GM21423 (cell line): ENCODE data around the gene IMP4.

Source experiments
- ATAC-seq: cut with Tn5 transposase; IDR thresholded peaks from one replicate; pipeline ENCODE4 v1.9.1; 2021; ENCODE audit warnings: mild to moderate bottlenecking, moderate library complexity; ENCODE audit not compliant: unreplicated experiment

Gene IMP4

DNA sequence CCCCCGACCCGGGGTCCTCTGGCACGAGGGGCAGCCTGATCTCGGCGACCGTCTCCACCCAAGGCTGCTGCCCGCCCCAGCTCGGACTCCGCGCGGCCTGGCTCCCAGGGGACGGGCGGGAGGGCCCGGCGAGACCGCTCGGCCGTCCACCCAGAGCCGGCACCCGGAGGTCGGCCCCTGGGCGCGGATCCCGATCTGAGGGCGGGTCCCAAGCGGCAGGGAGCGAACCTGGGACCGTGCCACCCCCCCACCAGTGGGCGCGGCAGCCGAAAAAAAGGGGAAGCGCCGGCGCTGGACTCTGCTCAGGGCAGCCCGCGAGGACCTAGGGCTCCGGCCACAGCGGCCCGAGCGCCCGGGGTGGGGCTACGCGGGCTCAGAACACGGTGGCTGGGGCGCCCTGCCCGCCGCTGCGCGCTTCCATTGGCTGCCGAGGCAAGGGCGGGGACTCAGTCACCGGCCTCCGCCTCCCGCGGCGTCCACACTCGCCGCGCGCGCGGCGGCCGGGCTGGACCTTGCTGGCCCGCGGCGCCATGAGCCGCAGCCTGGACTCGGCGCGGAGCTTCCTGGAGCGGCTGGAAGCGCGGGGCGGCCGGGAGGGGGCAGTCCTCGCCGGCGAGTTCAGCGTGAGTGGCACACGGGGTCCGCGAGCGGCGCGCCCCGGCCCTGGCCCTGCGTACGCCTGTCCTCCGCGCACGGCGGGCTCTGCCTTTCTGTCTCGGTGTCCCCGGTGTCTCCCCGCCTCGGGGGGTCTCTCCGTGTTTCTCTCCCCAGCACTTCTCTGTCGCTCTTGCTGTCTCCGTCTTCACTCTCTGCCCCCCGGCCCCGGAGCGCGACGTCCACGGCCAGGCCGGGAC is 13.1 kb downstream of the IMP4 start, which contains the start of gene PTPN18:
Gene PTPN18 (plus strand): TSS at position 479 of the 854 bp plus-strand sequence. CDS start 52 bp downstream, at position 531.
- ATAC-seq, result peak; percentile 83

DNA sequence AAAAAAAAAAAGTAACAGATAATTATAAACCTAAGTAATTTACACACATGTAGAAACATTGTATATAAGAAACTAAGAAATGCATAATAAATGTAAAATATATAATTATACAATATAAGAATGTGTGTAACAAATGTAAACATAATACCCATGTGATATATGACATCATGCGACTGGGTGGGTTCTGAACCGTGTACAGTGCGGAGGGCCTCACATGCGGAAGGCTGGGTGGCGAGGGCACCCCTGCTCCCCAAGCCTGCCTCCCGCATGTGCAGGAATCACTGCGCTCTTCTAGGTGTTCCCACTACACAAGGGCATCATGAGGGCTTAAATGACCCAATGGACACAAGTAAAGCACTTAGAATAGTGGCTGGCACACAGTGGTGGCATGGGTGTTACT is 15.2 kb downstream of the IMP4 start:
- no peak for ATAC-seq

DNA sequence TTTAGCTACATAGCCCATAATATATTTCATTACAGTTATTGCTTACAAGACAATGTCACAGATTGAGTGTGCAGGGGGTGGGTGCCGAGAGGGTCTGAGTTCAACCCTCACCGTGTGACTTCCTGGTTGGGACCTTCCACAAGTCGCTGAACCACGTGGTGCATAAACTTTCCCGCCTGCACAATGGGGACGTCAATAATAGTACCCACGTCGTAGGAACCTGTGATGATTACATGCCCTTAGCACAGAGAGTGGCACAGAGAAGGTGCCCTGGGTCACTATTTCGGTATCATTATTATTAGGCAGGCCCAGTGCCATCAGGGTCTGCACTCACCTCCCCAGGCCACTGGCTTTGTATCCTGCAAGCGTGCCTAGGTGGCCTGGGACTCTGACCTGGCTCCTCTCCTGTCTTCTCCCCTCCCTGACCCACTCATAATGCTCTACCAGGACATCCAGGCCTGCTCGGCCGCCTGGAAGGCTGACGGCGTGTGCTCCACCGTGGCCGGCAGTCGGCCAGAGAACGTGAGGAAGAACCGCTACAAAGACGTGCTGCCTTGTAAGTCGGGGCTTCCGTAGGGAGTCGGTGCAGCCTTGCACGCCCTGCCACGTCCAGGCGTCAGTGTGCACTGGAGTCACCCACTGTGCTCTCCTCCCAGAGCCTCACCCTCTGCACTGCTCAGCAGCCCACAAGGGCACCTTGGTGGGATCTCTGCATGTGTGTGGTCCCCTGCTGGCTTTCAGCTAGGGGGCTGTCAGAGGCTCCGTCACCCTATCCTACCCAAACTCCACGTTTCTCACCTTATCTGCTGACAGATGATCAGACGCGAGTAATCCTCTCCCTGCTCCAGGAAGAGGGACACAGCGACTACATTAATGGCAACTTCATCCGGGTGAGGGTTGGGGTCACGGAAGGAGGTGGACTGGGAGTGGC is 16.0 kb downstream of the IMP4 start:
- no peak for ATAC-seq

DNA sequence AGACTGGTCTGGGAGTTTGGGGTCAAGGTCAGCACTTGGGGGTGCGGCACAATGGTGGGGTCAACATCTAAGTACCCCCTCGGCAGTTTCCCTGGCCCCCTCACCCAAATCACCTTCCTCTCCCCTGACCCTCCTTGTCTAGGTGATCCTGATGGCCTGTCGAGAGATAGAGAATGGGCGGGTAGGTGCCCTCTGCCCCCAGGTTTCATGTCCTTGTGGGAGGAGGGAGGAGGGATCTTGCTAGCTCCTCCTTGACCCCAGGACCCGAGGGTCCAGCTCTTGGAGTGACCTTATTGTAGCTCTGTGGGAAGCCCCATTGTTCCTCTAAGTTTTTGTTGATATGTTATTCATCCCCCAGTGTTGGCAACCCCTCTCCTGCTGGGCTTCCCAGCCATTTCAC is 16.8 kb downstream of the IMP4 start:
- ATAC-seq, result no peak

DNA sequence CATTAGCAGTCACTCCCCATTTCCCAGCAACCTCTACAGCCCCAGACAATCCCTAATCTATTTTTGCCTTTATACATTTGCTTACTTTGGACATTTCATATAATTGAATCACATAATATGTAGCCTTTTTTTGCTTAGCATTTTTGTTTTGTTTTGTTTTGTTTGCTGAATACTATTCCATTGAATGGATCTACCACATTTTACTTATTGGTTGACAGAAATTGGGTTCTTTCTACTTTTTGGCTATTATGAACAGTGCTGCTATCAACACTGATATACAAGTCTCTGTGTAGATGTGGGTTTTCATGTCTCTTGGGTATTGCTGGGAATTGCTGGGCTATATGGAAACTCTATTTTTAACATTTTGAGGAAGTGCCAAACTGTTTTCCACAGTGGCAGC is 20.8 kb downstream of the IMP4 start:
- no peak for ATAC-seq

DNA sequence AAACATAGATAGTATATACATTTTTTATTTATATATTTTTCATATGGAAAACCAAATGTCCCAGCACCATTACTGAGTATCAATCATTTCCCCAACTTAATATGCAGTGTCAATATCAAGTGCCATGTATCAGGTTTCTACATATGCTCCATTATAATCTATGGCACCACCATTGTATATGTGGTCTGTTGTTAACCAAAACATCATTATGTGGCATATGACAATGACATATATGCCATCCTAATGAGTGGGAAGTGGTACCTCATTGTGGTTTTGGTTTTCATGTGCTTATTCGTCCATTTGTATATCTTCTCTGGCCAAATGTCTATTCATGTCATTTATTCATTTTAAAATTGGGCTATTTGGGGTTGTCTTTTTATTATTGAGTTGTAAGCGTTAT is 22.4 kb downstream of the IMP4 start:
- ATAC-seq, result no peak

DNA sequence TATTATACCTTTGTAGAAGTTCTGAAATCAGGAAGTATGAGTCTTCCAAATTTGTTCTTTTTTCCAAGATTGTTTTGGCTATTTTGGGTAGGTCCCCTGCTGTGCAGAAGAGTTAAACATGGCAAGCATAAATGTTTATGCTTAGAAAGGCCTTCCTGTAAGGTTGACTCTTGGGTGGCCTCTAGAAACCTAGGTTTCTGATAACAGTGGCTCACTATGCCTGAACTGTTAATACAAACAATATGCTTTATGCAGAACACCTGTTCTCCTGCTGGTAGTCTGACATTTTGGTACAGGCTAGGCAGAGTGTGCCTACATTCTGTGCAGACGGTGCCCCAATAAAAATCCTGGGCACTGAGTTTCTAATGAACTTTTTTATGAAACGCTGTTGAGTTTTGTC is 23.3 kb downstream of the IMP4 start:
- no peak for ATAC-seq

DNA sequence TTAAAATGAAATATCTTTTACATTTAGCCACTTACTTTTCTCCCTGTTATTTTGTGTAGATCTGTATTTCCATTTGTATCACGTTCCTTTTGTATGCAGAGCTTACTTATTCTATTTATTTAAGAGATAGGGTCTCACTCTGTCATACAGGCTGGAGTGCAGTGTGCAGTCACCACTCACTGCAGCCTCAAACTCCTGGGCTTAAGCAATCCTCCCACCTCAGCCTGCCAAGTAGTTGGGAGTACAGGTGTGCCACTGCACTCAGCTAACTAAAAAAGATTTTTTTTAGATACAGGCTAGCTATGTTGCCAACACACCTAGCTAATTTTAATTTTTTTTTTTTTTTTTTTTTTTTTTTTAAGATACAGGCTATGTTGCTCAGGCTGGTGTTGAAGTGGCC is 24.0 kb downstream of the IMP4 start:
- ATAC-seq, result no peak

DNA sequence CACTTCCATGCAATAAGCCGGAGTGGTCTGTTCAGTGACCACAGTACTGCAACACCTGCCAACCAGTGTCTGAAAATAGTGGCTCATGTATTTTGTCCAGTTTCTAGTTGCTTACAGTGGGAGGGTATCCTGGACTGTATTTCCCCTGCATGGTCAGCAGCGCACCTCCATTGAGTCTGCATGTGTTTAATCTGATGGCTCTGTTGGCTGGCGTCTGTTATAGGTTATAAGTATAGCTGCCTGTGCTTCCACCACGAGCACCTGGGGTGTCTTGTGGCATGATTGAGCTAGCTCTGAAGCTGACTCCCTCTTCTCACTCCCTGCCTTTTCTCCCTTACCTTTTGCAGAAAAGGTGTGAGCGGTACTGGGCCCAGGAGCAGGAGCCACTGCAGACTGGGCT is 26.1 kb downstream of the IMP4 start:
- ATAC-seq, result no peak

DNA sequence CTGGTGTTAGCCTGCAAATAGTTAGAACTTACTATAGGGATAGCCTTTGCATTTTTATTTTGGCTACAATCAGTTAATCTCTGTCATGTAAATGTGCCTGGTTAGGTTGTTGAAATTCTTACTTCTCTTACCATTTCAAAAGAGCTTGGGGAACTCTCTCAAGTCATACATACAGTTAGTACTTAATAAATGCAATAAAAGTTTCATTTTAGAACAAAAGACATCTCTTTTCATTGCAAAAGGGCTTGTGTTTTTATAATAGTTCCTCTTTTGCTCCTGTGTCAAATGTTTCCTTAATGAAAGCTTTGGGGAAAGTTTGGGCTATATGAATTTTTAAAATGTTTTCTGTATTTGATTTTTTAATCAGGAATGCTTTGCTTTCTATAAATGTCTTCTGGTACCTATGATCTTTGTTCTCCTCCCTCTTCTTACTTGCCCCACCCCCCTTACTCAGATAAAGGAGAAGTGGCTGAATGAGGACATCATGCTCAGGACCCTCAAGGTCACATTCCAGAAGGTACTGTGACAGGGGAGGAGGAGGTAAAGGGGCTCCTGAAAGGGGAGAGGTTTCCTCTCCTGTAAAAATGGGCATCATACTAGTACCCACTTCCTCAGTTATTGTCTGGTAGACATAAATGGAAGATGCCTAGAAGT is 26.7 kb downstream of the IMP4 start:
- no peak for ATAC-seq

DNA sequence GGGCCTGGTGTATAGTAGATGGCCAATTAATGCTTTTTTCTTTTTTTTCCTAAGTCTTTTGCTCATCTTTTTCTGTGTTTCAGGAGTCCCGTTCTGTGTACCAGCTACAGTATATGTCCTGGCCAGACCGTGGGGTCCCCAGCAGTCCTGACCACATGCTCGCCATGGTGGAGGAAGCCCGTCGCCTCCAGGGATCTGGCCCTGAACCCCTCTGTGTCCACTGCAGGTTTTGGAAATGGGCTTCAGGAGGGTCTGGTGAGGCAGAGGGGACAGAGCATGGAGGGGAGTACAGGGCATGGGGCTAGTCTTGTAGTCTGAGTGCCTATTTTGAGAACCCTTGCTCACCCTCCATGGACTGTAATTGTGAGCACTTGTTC is 27.3 kb downstream of the IMP4 start:
- ATAC-seq, result no peak

DNA sequence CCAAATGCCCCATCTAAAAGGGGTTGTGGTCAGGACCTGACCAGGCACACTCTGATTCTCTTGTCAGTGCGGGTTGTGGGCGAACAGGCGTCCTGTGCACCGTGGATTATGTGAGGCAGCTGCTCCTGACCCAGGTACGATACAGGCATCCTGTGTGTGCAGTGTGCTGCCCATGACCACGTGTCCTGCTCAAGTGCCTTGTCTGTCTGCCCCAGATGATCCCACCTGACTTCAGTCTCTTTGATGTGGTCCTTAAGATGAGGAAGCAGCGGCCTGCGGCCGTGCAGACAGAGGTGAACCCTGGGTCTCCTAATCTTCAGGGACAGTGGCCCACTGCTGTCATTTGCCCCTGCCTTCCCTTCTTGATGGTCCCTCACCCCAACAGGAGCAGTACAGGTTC is 27.8 kb downstream of the IMP4 start:
- no peak for ATAC-seq

DNA sequence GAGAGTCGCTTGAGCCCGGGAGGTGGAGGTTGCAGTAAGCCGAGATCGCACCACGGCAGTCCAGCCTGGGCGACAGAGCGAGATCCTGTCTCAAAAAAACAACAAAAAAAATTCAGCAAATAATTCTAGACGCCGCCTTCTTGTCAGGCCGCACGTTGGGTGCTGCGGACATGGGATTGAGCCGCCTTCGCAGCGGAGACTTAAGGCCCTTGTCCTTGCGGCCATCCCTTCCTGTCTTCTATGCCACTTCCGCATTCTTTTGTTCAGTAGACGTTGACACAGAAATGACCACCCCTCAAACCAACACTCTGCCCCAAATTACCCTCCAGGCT is 29.0 kb downstream of the IMP4 start:
- ATAC-seq, result peak; percentile 27

DNA sequence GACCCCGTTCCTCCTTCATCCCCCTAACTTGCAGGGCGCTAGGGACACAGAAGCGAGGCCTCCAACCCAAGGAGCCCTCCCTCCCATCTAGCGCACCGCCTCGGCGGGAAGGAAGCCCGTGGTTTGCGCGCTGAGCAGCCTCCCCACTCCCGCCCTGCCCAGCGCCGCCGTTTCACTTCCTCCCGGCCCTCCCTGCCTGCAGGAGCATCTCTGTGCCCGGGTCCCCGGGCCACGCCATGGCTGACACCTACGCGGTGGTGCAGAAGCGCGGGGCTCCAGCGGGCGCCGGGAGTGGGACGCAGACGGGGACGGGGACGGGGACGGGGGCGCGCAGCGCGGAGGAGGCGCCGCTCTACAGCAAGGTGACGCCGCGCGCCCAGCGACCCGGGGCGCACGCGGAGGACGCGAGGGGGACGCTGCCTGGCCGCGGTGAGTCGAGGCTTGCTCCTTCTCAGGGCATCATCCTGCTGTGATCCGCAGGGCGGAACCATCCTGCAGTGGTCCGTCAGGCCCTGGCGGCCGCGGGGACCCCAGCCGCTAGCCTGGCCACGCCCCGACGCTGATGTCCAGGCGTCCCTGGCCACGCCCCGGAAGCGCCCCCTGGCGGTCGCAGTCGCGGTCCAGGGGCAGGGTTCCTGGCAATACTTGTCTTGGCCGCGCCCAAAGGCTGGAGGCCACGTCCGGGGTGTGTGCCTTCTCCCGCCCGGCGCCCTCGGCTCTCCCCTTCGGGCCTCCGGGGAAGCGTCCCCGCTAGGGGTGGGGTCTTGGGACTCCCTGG is 29.5 kb downstream of the IMP4 start:
- peak; percentile 71 for ATAC-seq

DNA sequence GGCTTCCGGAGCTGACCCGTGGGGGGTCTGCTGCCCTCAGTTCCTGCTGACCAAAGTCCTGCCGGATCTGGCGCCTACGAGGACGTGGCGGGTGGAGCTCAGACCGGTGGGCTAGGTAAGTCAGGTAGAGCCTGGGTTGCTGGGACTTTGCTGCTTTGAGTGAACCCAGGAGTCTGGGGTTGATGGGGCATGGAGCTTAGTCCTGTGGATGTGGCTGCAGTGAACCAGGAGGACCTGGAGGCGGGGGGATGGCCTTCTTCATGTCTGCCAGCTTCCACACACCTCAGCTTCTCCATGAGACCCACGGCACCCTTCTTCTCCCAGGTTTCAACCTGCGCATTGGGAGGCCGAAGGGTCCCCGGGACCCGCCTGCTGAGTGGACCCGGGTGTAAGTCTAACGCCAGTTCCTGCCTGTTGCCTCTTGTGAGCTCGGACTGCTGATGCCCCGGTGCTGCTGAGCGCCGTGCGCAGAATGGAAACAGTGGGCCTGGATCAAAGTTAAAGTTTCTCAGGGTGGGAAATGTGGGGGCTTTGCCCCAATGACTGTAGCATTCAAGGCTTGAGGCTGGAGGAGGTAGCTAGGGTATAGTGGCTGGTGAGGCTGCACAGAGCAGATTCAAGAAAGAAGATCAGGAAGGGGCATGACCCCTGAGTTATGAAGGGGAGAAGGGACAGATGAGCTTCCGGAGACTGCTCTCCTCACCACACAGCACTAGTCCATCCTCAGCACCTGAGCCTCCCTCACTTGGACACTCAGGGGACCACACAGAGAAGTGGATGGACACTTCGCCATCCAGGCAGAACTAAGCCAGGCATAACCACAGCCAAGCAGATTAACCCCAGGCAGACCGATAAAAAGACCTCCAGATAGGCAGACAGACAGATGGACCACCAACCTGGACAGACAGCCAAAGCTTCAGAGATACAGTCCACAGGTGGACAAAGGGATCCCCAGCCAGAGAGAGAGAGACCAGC is 30.4 kb downstream of the IMP4 start:
- no peak for ATAC-seq

DNA sequence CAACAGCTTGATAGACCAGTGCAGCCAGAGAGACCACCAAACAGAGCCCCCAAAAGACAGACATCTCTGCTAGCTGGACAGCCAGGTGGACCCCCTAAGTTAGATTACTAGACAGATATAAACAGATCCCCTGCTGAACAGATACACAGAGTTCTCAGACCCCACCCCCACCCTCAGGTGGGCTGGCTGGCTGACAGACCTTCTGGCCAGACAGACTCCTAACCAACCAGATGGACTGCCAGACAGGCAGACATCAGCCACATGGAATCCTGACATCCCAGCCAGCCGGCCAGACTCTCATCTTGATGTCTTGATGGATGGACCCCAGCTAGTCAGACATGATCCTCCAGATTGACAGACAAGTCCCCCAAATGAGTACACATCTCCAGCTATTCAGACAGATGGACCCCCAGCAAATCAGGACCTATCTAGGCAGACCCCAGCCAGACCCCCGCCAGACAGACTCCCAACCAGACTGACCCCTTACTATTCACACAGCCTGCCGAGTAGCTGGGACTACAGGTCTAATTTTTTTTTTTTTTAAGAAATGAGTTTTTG is 31.2 kb downstream of the IMP4 start:
- ATAC-seq, result no peak

DNA sequence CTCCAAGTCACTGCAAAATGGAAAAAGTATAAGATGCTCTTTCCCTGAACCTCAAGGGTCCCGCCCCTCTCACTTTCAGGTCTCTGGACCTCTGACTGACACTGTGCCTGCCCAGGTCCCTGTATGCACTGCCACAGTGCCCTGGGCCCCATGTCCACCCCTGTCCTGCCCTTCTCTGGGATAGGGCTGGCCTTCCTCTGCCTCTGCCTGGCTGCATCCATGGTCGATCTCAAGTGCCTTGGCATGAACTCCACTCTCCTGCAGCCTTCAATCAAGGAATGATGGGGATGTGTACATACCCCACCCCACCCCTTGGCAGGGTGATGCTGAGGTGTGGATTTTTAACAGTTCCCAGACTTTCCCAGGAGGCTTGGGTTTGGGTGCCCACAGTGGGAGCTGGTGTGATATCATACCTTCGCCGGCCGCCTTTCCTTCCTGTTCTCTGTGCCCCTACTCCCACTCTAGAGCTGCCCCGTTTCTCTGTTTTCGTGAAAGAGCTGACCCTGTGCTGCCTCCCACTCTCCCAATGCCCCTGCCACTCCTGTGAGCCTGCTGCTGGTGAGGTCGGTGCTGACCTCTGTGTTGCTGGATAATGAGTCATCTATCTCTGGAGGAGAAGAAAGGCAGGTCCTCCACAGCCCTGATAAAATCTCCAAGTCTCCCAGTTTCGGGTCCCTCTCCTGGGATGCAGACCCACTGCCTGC is 32.0 kb downstream of the IMP4 start:
- no peak for ATAC-seq
